HL-60/S4 treated with retinoic acid at 250 ng/mL for 4 days and 3 days (cell line): ENCODE data around the gene POU2AF3.

Source experiments
- in situ Hi-C: fragments of 300-500 bp; cut with MboI; formaldehyde crosslinking; loops from 2 replicates; pipeline ENCODE4 v1.7.0; 2022; ENCODE audit warnings: low sequenced_read_pairs

Gene POU2AF3

GRCh38 chr11:111325259-111325658, 26.9 kb downstream of the POU2AF3 start:
- in situ Hi-C loops = no loop called here

- in situ Hi-C loops = no loop called here
Measured at GRCh38 chr11:111326824-111327223, 28.5 kb downstream of the POU2AF3 start.

- in situ Hi-C loops = no loop called here
Measured at GRCh38 chr11:111327908-111328624, 29.7 kb downstream of the POU2AF3 start.

GRCh38 chr11:111329306-111330204, 31.2 kb downstream of the POU2AF3 start:
- in situ Hi-C loops = no loop called here

- in situ Hi-C loops = no loop called here
Measured at GRCh38 chr11:111330234-111330893, 32.0 kb downstream of the POU2AF3 start.

- in situ Hi-C loops = no loop called here
Measured at GRCh38 chr11:111331711-111332479, 33.5 kb downstream of the POU2AF3 start.

GRCh38 chr11:111334532-111335502, 36.5 kb downstream of the POU2AF3 start:
- in situ Hi-C loops = no loop called here

- in situ Hi-C loops = no loop called here
Measured at GRCh38 chr11:111335549-111335948, 37.2 kb downstream of the POU2AF3 start.

- in situ Hi-C loops = no loop called here
Measured at GRCh38 chr11:111336062-111336461, 37.7 kb downstream of the POU2AF3 start.

GRCh38 chr11:111336582-111337256, 38.4 kb downstream of the POU2AF3 start:
- in situ Hi-C loops = no loop called here

- in situ Hi-C loops = no loop called here
Measured at GRCh38 chr11:111339758-111340388, 41.5 kb downstream of the POU2AF3 start.

GRCh38 chr11:111342329-111342728, 44.0 kb downstream of the POU2AF3 start:
- in situ Hi-C loops = no loop called here

GRCh38 chr11:111344032-111344431, 45.7 kb downstream of the POU2AF3 start:
- in situ Hi-C loops = no loop called here

GRCh38 chr11:111347002-111347722, 48.8 kb downstream of the POU2AF3 start:
- in situ Hi-C loops = no loop called here

- in situ Hi-C loops = no loop called here
Measured at GRCh38 chr11:111347723-111348115, 49.4 kb downstream of the POU2AF3 start.

- in situ Hi-C loops = no loop called here
Measured at GRCh38 chr11:111348147-111348546, 49.8 kb downstream of the POU2AF3 start.

- in situ Hi-C loops = no loop called here
Measured at GRCh38 chr11:111349191-111349695, 50.9 kb downstream of the POU2AF3 start.

GRCh38 chr11:111350811-111351210, 52.5 kb downstream of the POU2AF3 start:
- in situ Hi-C loops = no loop called here
